Measurements from ENCODE around the gene MDH1B.
"Not testable (repeated sequence)": the region's sequence is repeated elsewhere in the genome, so short reads cannot be mapped to it uniquely, and the experiment has no call there.

Gene MDH1B

GRCh38 chr2:206765242-206766056, at the start of gene MDH1B, which contains the start of gene FASTKD2:
TSS of gene MDH1B (minus strand) at chr2:206765328. CDS start at chr2:206765271, 57 bp downstream.
TSS of gene FASTKD2 (plus strand) at chr2:206765606. CDS start at chr2:206766694, 1,088 bp downstream.
- DNase-seq = peak; percentile 66 to 74

GRCh38 chr2:206814498-206814897, 49.4 kb upstream of the MDH1B start:
- DNase-seq = no peak

DNA sequence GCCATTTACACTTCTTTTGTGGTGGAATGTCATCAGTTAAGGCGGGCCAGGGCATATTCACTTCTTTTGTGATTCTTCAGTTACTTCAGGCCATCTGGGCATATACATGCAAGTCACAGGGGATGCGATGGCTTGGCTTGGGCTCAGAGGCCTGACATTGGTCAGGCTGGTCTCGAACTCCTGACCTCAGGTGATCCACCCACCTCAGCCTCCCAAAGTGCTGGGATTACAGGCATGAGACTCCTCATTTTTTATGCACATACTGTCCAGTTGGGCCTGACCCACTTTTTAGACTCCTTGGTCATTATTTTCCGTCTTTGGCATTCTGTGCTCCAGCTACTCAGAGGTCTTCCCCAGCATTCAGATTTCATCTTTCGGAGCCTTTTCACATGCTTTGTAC, 47.3 kb upstream of the MDH1B start:
- not testable (repeated sequence) for DNase-seq

GRCh38 chr2:206807624-206808023, 42.5 kb upstream of the MDH1B start:
- not testable (repeated sequence) for DNase-seq

DNA sequence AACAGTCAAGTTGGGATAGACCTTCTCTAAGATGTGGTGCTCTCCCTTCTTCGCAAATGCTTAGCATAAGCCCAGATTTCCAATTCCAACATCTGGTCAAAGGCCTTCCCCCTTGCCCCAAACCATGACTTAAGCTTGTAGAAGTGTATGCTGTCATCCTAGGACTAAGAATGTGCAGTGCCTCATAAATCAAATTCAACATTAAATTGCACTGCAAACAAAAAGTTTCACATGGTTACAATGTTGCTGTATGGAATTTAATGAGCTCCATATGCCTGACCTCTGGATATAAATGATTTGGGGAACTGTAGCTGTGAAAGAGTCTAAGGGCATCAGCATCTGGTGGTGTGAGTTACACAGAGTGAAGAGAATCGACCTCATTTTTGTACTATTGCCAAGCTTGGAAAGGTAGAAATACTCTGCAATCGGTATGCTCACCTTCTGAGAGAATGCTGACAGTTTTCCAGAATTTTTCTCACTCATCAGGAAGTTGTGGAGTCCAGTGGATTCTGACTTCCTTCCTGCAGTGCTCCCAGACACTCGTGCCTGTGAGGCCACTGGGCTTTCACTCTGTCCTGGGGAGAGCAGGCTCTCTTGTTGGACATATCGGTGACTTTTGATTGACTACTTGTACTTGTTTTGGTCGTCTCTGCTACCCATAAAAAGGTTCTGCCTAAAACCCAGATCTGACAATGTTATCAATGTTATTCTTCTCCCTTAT, 40.9 kb upstream of the MDH1B start:
- no peak for DNase-seq

DNA sequence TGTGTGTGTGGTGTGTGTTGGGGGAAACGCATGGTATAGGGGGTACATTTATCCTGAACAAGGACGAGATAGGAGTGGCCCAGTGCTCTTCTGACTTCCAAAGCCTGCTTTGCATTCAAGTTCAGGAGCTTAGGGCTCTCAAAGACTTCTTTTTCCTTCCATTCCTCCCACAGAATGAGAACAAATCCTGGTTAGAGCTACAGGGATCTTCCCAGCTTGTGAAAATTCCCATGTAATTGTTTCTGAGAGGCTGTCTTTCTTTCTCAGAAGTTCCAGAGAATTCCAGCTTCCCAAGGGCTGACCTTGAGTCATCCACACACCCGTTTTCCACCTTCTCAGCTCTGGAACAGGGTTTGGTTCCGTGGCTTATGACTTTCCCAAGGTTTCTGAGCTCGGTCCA, 39.2 kb upstream of the MDH1B start:
- no peak for DNase-seq

GRCh38 chr2:206802654-206803514, 37.8 kb upstream of the MDH1B start:
- no peak for DNase-seq

- no peak for DNase-seq
Observed at GRCh38 chr2:206801418-206802189, 36.5 kb upstream of the MDH1B start.

GRCh38 chr2:206800506-206801417, 35.6 kb upstream of the MDH1B start:
- DNase-seq = peak; percentile 29 to 31

DNA sequence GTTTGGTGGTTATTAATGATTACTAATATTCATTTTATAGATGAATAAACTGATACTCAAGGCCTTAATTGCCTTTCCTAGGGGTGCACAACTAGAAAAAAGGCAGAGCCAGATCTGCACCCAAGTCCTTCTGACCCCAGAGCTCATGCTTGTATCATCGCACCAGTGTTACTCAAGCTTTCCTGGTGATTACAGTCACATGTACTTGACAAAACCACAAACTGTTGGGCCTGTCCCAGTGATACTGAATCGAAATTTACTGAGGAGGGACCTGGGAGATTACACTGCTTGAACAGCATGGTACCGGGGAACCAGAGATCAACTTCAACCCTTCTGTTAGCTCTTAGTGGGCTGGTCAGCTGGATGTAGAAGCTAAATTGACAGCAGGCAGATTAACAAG, 34.0 kb upstream of the MDH1B start:
- no peak for DNase-seq

DNA sequence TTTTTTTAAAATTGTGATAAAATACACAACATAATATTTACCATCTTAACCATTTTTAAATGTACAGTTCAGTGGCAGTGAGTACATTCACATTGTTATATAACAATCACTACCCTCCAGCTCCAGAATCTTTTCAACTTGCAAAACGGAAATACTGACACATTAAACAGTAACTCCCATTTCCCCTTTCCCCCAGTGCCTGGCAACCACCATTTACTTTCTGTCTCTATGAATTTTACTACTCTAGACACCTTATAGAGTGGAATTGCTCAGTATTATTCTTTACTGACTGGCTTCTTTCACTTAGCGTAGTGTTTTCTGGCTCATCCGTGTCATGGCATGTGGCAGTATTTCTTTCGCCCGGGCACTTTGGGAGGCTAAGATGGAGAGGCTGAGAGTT, 32.9 kb upstream of the MDH1B start:
- DNase-seq = no peak

GRCh38 chr2:206797376-206797775, 32.2 kb upstream of the MDH1B start:
- DNase-seq = no peak

DNA sequence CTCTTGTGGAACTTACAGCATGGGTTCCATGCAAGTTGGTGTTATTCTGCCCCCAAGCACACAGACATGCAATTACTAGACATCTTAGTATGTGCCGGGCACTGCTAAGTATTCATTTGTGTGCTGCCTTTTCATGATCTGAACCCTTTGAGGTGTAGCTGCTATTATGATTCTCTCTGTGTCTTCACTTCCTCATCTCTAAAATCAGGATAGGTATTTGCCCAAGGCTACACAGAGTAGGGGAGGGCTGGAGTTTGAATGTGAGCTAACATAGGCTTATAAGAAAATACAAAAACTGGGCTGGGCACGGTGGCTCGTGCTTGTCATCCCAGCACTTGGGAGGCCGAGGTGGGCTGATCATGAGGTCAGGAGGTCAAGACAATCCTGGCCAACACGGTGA, 27.5 kb upstream of the MDH1B start:
- DNase-seq = no peak

GRCh38 chr2:206790311-206790935, 25.3 kb upstream of the MDH1B start:
- DNase-seq = no peak

DNA sequence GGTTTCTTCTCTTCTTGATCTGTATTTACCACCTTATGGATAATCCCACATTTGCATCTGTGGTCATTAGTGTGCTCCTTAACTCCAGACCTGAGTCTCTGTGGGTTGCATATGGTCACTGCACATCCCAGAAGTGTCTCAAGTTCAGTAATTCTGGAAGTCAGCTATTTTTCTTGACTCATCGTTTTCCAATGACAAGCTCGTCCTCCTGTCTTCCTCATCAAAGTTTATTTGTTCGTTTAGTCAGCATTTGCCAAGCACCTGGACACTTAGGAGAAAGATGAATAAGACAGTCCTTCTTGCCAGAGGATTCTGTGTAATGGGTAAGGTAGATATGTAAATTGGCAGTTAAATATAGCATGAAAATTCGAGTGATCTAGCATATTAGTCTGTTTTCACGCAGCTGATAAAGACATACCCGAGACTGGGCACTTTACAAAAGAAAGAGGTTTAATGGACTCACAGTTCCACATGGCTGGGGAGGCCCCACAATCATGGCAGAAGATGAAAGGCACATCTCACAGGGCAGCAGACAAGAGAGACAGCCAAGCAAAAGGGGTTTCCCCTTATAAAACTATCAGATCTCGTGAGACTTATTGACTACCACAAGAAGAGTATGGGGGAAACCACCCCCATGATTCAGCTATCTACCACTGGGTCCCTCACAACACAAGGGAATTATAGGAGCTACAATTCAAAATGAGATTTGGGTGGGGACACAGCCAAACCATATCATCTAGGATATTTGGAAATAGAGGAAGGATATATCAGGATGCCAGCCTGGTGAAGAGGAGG, 19.6 kb upstream of the MDH1B start:
- DNase-seq = no peak

GRCh38 chr2:206783718-206784117, 18.6 kb upstream of the MDH1B start:
- no peak for DNase-seq

- no peak for DNase-seq
Observed at GRCh38 chr2:206780671-206781070, 15.5 kb upstream of the MDH1B start.

DNA sequence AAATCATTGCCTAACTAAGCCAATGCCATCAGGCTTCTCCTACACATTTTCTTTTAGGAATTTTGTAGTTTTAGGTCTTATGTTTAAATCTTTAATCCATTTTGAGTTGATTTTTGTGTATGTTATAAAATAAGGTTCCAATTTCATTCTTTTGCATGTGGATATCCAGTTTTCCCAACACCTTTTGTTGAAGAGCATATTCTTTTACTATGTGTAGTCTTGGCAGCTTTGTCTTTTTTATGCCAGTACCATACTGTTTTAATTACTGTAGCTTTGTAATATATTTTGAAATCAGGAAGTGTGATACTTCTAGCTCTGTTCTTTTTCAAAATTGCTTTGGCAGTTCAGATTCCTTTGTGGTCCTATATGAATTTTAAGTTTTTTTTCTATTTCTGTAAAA, 11.3 kb upstream of the MDH1B start:
- DNase-seq = no peak

DNA sequence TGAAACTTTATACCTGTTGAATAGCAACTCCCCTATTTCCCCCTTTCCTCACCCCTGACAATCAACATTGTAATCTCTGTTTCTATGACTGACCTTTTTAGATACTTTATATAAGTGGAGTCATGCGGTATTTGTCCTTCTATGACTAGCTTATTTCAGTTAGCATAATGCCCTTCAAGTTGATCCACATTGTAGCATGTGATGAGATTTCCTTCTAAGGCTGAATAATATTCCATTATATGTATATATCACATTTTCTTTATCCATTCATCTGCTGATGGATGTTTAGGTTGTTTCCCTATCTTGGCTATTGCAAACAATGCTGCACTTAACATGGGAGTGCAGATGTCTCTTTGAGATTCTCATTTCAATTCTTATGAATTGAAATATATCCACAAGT, 9.7 kb upstream of the MDH1B start:
- no peak for DNase-seq

All from activated CD4-positive, alpha-beta T cell treated with anti-CD3 and anti-CD28 coated beads, Interleukin-2, amount 50 U/mL, for 4 hours (primary cell).